Stromal cell of bone marrow (primary cell): Measurements from ENCODE around the gene EPG5.
A peak's percentile ranks its signal among the peaks of the same experiment; 100 is the strongest.

Experiments
- DNase-seq: peaks from one replicate; pipeline ENCODE4 v3.0.0-alpha.2; 2012; ENCODE audit warnings: low read depth

Gene EPG5

DNA sequence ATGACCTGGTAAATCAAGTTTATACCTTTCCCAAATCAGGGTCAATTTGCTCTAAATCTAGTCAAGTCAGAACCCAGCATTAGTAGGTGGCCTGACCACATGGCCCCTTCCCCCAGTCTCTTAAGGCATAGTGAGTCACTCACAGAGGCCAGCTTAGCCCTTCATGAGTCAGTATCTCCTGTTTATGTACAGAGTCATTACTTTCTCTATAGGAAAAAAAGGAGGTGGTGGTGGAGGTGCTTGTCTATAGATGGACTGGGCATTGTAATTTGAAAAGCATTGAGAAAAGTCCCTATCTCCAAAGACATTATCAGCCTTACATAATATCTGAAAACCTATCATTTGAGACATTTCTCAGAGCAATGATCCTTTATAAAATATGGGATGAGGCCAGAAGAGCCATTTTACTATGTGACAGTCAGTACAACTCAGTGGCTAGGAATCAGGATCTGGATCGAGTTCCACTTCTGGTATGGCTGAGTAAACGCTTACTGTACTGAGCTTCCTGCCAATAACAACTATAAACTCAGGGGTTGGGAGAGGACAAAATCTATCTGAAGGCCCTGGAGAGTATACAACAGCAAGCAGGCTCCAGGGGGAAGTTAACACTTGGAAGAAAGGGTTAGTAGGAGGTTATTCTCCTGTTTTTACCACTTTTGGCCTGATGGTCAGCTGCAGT lies 164.2 kb downstream of the EPG5 start:
- peak; percentile 99 for DNase-seq

DNA sequence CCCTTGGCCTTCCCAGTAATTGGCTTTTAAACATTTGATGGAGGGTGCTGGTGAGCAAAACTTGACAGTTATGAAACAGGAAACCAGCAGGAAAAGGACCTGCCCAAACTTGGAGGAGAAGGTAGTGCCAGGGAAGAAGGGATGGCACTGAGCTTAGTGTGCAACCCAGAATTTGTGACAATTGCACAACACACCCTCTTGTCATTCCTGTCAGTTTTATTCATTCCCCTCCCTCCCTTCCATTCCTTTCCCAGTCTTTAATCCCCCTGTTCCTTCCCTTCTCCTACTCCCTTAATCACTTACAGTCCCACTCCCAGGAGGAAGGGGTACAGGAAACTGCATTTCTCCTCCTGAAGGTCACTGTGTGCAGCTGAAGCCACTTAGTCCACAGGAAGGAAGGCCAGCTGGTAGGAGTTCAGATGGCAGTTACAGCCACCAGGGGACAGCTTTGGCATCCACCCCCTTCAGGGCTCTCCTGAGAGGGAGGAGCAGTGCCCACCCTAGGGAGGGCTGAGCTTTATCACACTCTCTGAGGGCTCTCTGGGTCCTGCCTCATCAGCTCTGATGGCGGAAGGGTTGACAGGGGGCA lies 165.6 kb downstream of the EPG5 start:
- no peak for DNase-seq
